Mesodermal cell (in vitro differentiated cells): ENCODE data around the gene PPP2R2D.

Source experiments
- H3K27ac ChIP-seq: 2 replicates; pipeline ENCODE4 v1.7.0; 2013; ENCODE audit warnings: mild to moderate bottlenecking, low read depth, low read length, moderate library complexity; ENCODE audit not compliant: severe bottlenecking
- H3K36me3 ChIP-seq: 2 replicates; pipeline ENCODE4 v1.7.1; 2013; ENCODE audit warnings: mild to moderate bottlenecking, low read length, moderate library complexity; ENCODE audit not compliant: control insufficient read depth, insufficient read depth
- H3K4me1 ChIP-seq: one replicate; pipeline ENCODE4 v1.7.1; 2013; ENCODE audit warnings: mild to moderate bottlenecking, low read length; ENCODE audit not compliant: insufficient read depth, control insufficient read depth, poor library complexity, severe bottlenecking
- H3K4me3 ChIP-seq: 2 replicates; pipeline ENCODE4 v1.7.0; 2013; ENCODE audit warnings: low read length, control low read depth, mild to moderate bottlenecking; ENCODE audit not compliant: insufficient read depth, poor library complexity, severe bottlenecking; ENCODE audit errors: extremely low read depth
- H3K9me3 ChIP-seq: 2 replicates; pipeline ENCODE4 v1.7.1; 2013; ENCODE audit warnings: mild to moderate bottlenecking, low read length, moderate library complexity; ENCODE audit not compliant: control insufficient read depth
- WGBS, 2 experiments: methylation state at CpG; one replicate each; pipeline ENCODE4 v1.1.5; 2013; ENCODE audit warnings: missing lambda C conversion rate in 2 of 2; ENCODE audit not compliant: insufficient coverage in 2 of 2; 5-methylcytosine and 5-hydroxymethylcytosine counted together

Gene PPP2R2D

DNA sequence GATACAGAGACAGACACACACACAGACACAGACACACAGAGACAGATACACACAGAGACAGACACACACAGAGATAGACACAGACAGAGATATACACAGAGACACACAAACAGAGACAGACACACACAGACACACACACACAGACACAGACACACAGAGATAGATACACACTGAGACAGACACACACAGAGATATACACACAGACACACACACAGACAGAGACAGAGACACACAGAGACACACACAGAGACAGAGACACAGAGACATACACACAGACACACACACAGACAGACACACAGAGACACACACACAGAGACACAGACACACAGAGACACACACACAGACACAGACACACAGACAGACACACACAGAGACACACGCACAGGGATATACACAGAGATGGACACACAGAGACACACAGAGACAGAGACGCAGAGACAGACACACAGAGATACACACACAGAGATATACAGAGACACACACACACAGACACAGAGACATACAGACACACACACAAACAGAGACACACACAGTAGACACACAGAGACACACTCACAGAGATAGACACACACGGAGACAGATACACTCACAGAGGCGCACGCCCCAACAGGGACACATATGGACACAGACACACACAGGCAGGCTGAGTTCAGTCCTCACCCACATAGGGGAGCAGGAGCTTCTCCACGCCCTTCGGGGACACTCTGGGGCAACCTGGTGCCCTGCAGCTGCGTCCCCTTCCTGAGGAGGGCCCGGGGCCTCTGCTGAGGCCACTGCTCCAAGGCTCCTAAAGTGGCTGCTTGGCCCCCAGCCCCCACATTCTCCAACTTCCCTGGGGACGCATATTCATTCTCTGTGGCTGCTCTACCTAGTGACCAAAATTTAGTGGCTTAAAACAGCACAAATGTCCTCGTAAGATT lies 10.3 kb upstream of the PPP2R2D start:
- H3K4me3 ChIP-seq = no peak overlapping the region
- no peaks in the 10 kb centered on the region for H3K36me3 ChIP-seq
- no peaks in the 10 kb centered on the region for H3K4me1 ChIP-seq
- 80 to 86% methylated on average over 10 to 11 of the region's 11 CpGs for WGBS, 2 experiments
- H3K27ac ChIP-seq = no peak overlapping the region
- no peaks in the 10 kb centered on the region for H3K9me3 ChIP-seq

DNA sequence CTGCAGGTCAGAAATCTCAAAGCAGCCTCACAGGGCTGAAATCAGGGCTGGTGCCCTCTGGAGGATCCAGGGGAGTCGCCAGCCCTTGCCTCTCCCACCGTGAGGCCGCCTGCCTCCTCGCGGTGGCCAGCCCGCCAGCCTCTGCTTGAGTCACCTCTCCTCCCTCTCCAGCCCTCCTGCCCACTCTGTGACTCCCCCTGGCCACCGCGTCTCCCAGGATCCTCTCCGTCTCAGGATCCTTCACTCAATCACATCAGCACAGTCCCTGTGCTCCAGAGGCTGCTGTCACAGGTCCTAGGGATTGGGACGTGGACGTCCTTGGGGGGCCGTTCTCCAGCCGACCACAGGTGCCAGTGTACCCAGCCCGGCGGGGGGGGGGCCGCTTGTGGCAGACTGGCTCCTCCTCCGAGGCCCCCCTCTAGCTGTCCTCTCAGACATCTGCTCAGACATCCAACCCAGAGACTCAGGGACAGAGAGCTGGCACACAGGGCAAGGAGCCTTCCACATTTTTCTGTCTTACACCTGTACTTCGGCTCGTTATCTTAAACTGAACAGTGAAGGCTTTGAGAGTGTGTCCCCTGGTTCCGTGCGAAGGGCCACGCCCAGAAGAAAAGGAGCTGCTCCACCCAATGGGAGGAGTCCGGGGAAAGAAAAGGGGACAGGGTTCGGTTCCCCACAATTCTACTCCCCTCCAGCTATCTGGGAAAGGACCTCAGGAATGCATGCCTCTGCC lies 9.4 kb upstream of the PPP2R2D start:
- no peak overlapping the region for H3K4me3 ChIP-seq
- H3K36me3 ChIP-seq = no peaks in the 10 kb centered on the region
- WGBS, 2 experiments = 52 to 56% methylated on average over 16 to 23 of the region's 24 CpGs
- H3K9me3 ChIP-seq = no peaks in the 10 kb centered on the region
- H3K27ac ChIP-seq = no peak overlapping the region
- no peaks in the 10 kb centered on the region for H3K4me1 ChIP-seq

DNA sequence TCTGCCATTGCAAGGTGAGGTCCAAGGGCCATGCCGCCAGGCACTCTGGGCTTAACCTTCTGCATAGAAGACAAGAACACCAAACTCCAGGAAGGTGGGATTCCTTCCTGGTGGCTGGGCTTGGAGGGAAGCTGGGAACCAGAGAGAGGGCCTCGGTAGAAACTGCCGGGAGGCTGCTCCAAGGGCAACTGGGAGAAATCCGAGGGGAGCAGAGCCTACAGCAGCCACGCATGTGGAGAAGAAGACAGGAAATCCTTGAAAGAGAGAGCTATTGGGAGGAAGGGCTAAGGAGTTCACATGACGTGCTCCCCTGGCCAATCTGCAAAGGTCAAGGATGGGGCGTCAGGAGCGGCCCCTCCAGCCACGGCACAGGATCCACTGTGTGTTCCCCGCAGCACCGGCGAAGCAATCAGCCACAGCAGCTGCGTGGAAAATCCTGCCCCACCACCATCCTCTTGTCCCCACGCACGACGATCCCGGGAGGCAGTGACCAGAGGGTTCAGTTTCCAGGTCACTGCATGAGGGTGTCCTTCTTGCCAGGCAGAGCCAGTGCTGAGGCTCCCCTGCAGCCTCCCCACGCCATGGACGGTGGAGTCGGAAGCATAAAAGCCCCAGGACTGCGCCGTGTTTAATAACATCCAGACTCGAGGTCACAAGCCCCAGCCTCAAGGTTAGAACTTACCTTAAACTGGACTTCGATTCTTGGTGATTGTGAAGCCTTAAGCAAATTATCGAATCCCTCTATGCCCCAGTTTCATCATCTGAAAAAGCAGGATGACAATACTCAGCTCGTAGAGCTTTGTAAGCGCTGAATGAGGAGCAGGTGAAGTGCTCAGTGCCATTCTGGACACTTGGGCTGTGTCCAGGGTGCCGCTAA lies 8.6 kb upstream of the PPP2R2D start:
- Histone ChIP-seq H3K27ac (no peak overlapping the region), H3K4me3 (no peak overlapping the region), H3K36me3 (no peaks in the 10 kb centered on the region), H3K4me1 (no peaks in the 10 kb centered on the region), H3K9me3 (no peaks in the 10 kb centered on the region)
- WGBS, 2 experiments = 87 to 88% methylated on average over 26 of the region's 28 CpGs

- 91 to 92% methylated on average over 22 to 25 of the region's 27 CpGs for WGBS, 2 experiments
These were observed 7.8 kb upstream of the PPP2R2D start for GRCh38 chr10:131892806-131893675.

DNA sequence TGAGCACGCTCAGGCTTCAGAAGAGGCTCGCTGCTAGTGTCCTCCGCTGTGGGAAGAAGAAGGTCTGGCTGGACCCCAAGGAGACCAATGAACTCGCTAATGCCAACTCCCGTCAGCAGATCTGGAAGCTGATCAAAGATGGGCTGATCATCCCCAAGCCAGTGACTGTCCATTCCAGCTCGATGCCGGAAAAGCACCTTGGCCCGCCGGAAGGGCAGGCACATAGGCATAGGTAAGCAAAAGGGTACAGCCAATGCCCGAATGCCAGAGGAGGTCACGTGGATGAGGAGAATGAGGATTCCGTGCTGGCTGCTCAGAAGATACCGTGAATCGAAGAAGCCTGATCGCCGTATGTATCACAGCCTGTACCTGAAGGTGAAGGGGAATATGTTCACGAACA lies 5.7 kb upstream of the PPP2R2D start:
- Histone ChIP-seq H3K9me3 (no peaks in the 10 kb centered on the region), H3K4me1 (no peaks in the 10 kb centered on the region), H3K27ac (no peak overlapping the region), H3K36me3 (no peaks in the 10 kb centered on the region), H3K4me3 (no peak overlapping the region)
- 93 to 97% methylated on average over 17 of the region's 17 CpGs for WGBS, 2 experiments

More at GRCh38 chr10:131892806-131893675, 7.8 kb upstream of the PPP2R2D start:
- Histone ChIP-seq H3K4me1 (no peaks in the 10 kb centered on the region), H3K36me3 (no peaks in the 10 kb centered on the region), H3K27ac (no peak overlapping the region), H3K4me3 (no peak overlapping the region), H3K9me3 (no peaks in the 10 kb centered on the region)

DNA sequence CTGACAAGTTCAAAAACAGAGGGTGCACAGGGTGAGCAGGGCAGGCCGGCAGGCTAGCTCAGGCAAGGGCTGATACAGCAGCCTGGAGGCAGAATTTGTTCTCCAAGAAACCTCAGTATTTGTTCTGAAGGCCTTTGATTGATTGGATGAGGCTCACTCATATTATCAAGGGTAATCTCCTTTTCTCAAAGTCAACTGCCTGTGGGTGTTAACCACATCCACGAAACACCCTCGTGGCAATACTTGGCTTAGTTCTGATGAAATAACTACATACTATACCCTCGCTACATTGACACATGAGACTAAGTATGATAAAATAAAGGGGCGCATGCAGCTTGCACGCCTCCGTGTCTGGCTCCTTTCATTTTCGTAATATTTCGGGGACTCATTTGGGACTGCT lies 4.4 kb upstream of the PPP2R2D start:
- H3K36me3 ChIP-seq = no peaks in the 10 kb centered on the region
- H3K9me3 ChIP-seq = no peaks in the 10 kb centered on the region
- no peak overlapping the region for H3K27ac ChIP-seq
- no peaks in the 10 kb centered on the region for H3K4me1 ChIP-seq
- WGBS, 2 experiments = 97% methylated on average over 5 of the region's 9 CpGs; no CpG with 5 or more reads in 1 of the 2 experiments
- H3K4me3 ChIP-seq = no peak overlapping the region

- peaks cover 4% of the 10 kb centered on the region for H3K4me1 ChIP-seq
- H3K4me3 ChIP-seq = no peak overlapping the region
- H3K27ac ChIP-seq = no peak overlapping the region
- H3K9me3 ChIP-seq = no peaks in the 10 kb centered on the region
- 81 to 90% methylated on average over 12 to 13 of the region's 14 CpGs for WGBS, 2 experiments
- no peaks in the 10 kb centered on the region for H3K36me3 ChIP-seq
These were observed 3.4 kb upstream of the PPP2R2D start for GRCh38 chr10:131897297-131897899.

- WGBS, 2 experiments = 69 to 92% methylated on average over 4 to 6 of the region's 8 CpGs
- Histone ChIP-seq H3K36me3 (peaks cover 5% of the 10 kb centered on the region), H3K4me1 (peaks cover 11% of the 10 kb centered on the region), H3K4me3 (no peak overlapping the region), H3K27ac (no peak overlapping the region), H3K9me3 (no peaks in the 10 kb centered on the region)
These were observed 2.7 kb upstream of the PPP2R2D start for GRCh38 chr10:131898061-131898460.

DNA sequence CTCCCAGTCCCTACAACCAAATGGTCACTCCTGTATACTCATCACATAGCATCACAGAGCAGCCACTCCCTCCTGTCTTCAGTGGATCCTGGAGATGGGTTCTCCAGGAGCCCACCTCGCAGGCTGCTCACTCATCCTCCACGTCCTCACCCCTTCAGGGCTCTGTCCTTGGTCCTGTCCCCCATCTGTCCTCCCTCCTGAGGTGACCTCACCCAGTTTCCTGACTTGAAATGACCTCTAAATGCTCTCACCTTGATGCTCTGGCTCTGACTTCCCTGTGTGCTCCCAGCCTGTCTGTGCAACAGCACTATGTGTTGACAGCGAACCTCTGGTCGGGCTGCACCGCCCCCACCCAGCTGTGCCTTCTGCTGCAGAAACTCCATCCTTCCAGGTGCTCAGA lies 2.1 kb upstream of the PPP2R2D start:
- peaks cover 5% of the 10 kb centered on the region for H3K36me3 ChIP-seq
- no peaks in the 10 kb centered on the region for H3K9me3 ChIP-seq
- 77 to 78% methylated on average over 5 of the region's 5 CpGs for WGBS, 2 experiments
- no peak overlapping the region for H3K27ac ChIP-seq
- H3K4me3 ChIP-seq = no peak overlapping the region
- H3K4me1 ChIP-seq = peaks cover 17% of the 10 kb centered on the region
